Thoracic aorta (tissue), 2 donors: ENCODE data around the gene TOM1L2. TPM values are rescaled to one million over a fixed set of nuclear protein-coding genes. Genes with fewer than 3 reads are reported as not detected.

Experiments
- ATAC-seq: fragments of 150-250 bp; one replicate; pipeline ENCODE4 v1.8.0; 2017; ENCODE audit warnings: low read depth; ENCODE audit not compliant: insufficient number of reproducible peaks, low FRiP score
- DNase-seq: peaks from one replicate; pipeline ENCODE4 v3.0.0-alpha.2; 2020; ENCODE audit warnings: low spot score
- H3K27ac ChIP-seq, 2 donors: fragments of 200-600 bp; sonication (generic); 1 replicate in 1 of 2; 2 replicates in 1 of 2; pipeline ENCODE4 v1.5.1; 2016; ENCODE audit warnings: mild to moderate bottlenecking in 2 of 2, moderate library complexity in 2 of 2
- H3K27me3 ChIP-seq: fragments of 200-600 bp; sonication (generic); replicated peaks from 2 replicates; pipeline ENCODE4 v1.6.0; 2016; ENCODE audit warnings: mild to moderate bottlenecking; ENCODE audit not compliant: insufficient read depth
- H3K36me3 ChIP-seq: fragments of 200-600 bp; sonication (generic); one replicate; pipeline ENCODE4 v1.5.1; 2016
- H3K4me1 ChIP-seq, 2 donors: fragments of 200-600 bp; sonication (generic); 1 replicate in 1 of 2; 2 replicates in 1 of 2; pipeline versions ENCODE4 v1.5.1 to v1.6.0; 2016; ENCODE audit warnings: low read depth in 2 of 2, mild to moderate bottlenecking in 1 of 2; ENCODE audit not compliant: control insufficient read depth in 1 of 2
- H3K4me3 ChIP-seq: fragments of 200-600 bp; sonication (generic); 2 replicates; pipeline ENCODE4 v1.5.1; 2016; ENCODE audit warnings: mild to moderate bottlenecking
- H3K9me3 ChIP-seq: fragments of 200-600 bp; sonication (generic); 2 replicates; pipeline ENCODE4 v1.5.1; 2016
- CTCF ChIP-seq: fragments of 200-600 bp; sonication (generic); IDR thresholded peaks from one replicate; pipeline ENCODE4 v1.5.1; 2019; ENCODE audit warnings: antibody characterized with exemption
- total RNA-seq, 2 donors: library from RNA; depleted of rRNA; stranded (reverse); fragments of >200 nt; gene quantifications; one replicate each; pipeline versions ENCODE4 v1.1.0 to v1.2.3, GENCODE V29; 2016

TOM1L2 gene
- total RNA-seq, 2 donors from 2014 or later, result 63.4 to 185 TPM

GRCh38 chr17:17843096-17843495 is 129.1 kb downstream of the TOM1L2 start:
- no peak overlapping the region for H3K4me3 ChIP-seq
- H3K36me3 ChIP-seq, result peaks cover 5% of the 10 kb centered on the region
- H3K27ac ChIP-seq, result no peak overlapping the region
- no peaks in the 10 kb centered on the region for H3K9me3 ChIP-seq
- H3K4me1 ChIP-seq, result peaks cover 15 to 41% of the 10 kb centered on the region in 2 donors
- no peak for TF ChIP-seq CTCF
- DNase-seq (no peak), ATAC-seq (no peak)
- no peaks in the 10 kb centered on the region for H3K27me3 ChIP-seq

GRCh38 chr17:17842111-17842876 is 129.9 kb downstream of the TOM1L2 start:
- no peaks in the 10 kb centered on the region for H3K9me3 ChIP-seq
- H3K4me1 ChIP-seq, result peaks cover 22 to 49% of the 10 kb centered on the region in 2 donors
- DNase-seq (no peak), ATAC-seq (no peak)
- peaks cover 5% of the 10 kb centered on the region for H3K36me3 ChIP-seq
- no peaks in the 10 kb centered on the region for H3K27me3 ChIP-seq
- H3K27ac ChIP-seq, result peak overlapping the region; percentile 97 to 99
- H3K4me3 ChIP-seq, result no peak overlapping the region
- TF ChIP-seq CTCF, result no peak

- Histone ChIP-seq H3K27ac (peak overlapping the region; percentile 97 to 99), H3K36me3 (peaks cover 4% of the 10 kb centered on the region), H3K9me3 (no peaks in the 10 kb centered on the region), H3K4me3 (no peak overlapping the region), H3K4me1 (peaks cover 26 to 56% of the 10 kb centered on the region in 2 donors), H3K27me3 (no peaks in the 10 kb centered on the region)
- ATAC-seq, result no peak
- TF ChIP-seq CTCF, result no peak
- no peak for DNase-seq
Observed at GRCh38 chr17:17841601-17842025, 130.6 kb downstream of the TOM1L2 start.

GRCh38 chr17:17840751-17841591 is 131.2 kb downstream of the TOM1L2 start:
- Histone ChIP-seq H3K4me3 (peak overlapping the region; percentile 80), H3K27ac (peak overlapping the region; percentile 97 to 99), H3K9me3 (no peaks in the 10 kb centered on the region), H3K36me3 (no peaks in the 10 kb centered on the region), H3K27me3 (no peaks in the 10 kb centered on the region), H3K4me1 (peaks cover 26 to 56% of the 10 kb centered on the region in 2 donors)
- DNase-seq (no peak), ATAC-seq (no peak)
- TF ChIP-seq CTCF, result no peak
